ENCODE results near the gene THSD7B.

- TF ChIP-seq CTCF (IDR thresholded peaks at IDR 0.05) (no peak), POLR2A (IDR thresholded peaks at IDR 0.05) (no peak), EP300 (IDR thresholded peaks at IDR 0.05) (no peak)
Observed at GRCh38 chr2:137336067-137336466, 570.7 kb downstream of the THSD7B start.
